Kidney epithelial cell (primary cell): Measurements from ENCODE around the gene TYRP1. TPM values are rescaled to one million over a fixed set of nuclear protein-coding genes. Genes with fewer than 3 reads are reported as not detected.

ENCODE experiments used
- DNase-seq: peaks from one replicate; pipeline ENCODE4 v3.0.0-alpha.2; 2010; ENCODE audit warnings: low read depth
- H3K27me3 ChIP-seq: 2 replicates; pipeline ENCODE4 v1.6.0; 2011; ENCODE audit warnings: low read length; ENCODE audit not compliant: control insufficient read depth, insufficient read depth
- H3K36me3 ChIP-seq: 2 replicates; pipeline ENCODE4 v1.5.1; 2011; ENCODE audit warnings: low read length; ENCODE audit not compliant: control insufficient read depth, insufficient read depth
- H3K4me3 ChIP-seq: 2 replicates; pipeline ENCODE4 v1.5.1; 2011; ENCODE audit warnings: low read depth, mild to moderate bottlenecking, control low read depth, low read length
- CTCF ChIP-seq: IDR thresholded peaks from 2 replicates; pipeline ENCODE4 v1.5.1; 2011; ENCODE audit warnings: mild to moderate bottlenecking, moderate library complexity, low read length, control low read depth, inconsistent platforms; ENCODE audit not compliant: insufficient read depth, poor library complexity, severe bottlenecking
- total RNA-seq: library from RNA; depleted of rRNA; stranded (reverse); fragments of >200 nt; gene quantifications from 2 replicates; pipeline ENCODE4 v1.2.3, GENCODE V29; 2015

Gene TYRP1
- total RNA-seq, 1 donor from 2014 or later, result not detected

- H3K36me3 ChIP-seq, result no peaks in the 10 kb centered on the region
- H3K27me3 ChIP-seq, result no peaks in the 10 kb centered on the region
- no peak overlapping the region for H3K4me3 ChIP-seq
- no peak for TF ChIP-seq CTCF
- no peak for DNase-seq
Measured at GRCh38 chr9:12681620-12682019, 11.6 kb upstream of the TYRP1 start.

- DNase-seq, result no peak
- TF ChIP-seq CTCF, result no peak
- Histone ChIP-seq H3K27me3 (no peaks in the 10 kb centered on the region), H3K36me3 (no peaks in the 10 kb centered on the region), H3K4me3 (no peak overlapping the region)
Measured at GRCh38 chr9:12684974-12685373, 8.2 kb upstream of the TYRP1 start.

DNA sequence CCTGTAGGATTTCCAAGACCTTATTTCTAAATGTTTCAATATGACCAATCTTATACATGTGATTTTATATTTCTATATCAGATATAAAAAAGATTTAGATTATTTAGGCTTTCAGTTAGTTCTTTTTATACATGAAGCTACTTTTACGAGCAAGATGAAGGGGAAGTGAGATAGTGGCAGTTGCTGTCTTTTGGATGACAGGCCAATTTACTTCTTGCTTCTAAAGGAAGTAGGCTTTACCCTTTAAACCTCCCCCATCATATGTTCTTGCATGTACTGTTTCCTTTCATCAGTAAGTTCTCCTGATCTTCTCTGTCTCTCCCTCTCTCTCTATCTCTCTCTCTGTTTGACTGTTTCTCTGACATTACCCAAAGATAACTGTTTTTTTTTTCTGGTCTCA lies 4.0 kb upstream of the TYRP1 start:
- no peaks in the 10 kb centered on the region for H3K27me3 ChIP-seq
- H3K36me3 ChIP-seq, result no peaks in the 10 kb centered on the region
- DNase-seq, result no peak
- H3K4me3 ChIP-seq, result no peak overlapping the region
- TF ChIP-seq CTCF, result no peak

DNA sequence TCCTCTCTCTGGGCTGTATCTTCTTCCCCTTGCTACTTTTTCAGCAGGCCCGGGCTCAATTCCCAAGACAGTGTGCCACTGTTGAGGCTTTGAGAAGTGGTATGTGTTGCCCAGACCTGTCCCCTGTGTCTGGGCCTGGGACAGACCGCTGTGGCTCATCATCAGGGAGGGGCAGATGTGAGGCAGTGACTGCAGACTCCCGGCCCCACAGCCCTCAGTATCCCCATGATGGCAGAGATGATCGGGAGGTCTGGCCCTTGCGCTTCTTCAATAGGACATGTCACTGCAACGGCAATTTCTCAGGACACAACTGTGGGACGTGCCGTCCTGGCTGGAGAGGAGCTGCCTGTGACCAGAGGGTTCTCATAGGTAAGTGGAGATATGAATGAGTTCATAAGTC lies 828 bp downstream of the TYRP1 start:
- Histone ChIP-seq H3K4me3 (no peak overlapping the region), H3K36me3 (no peaks in the 10 kb centered on the region), H3K27me3 (no peaks in the 10 kb centered on the region)
- TF ChIP-seq CTCF, result no peak
- no peak for DNase-seq

GRCh38 chr9:12695474-12695873 lies 2.3 kb downstream of the TYRP1 start:
- DNase-seq, result no peak
- Histone ChIP-seq H3K36me3 (no peaks in the 10 kb centered on the region), H3K27me3 (no peaks in the 10 kb centered on the region), H3K4me3 (no peak overlapping the region)
- no peak for TF ChIP-seq CTCF

DNA sequence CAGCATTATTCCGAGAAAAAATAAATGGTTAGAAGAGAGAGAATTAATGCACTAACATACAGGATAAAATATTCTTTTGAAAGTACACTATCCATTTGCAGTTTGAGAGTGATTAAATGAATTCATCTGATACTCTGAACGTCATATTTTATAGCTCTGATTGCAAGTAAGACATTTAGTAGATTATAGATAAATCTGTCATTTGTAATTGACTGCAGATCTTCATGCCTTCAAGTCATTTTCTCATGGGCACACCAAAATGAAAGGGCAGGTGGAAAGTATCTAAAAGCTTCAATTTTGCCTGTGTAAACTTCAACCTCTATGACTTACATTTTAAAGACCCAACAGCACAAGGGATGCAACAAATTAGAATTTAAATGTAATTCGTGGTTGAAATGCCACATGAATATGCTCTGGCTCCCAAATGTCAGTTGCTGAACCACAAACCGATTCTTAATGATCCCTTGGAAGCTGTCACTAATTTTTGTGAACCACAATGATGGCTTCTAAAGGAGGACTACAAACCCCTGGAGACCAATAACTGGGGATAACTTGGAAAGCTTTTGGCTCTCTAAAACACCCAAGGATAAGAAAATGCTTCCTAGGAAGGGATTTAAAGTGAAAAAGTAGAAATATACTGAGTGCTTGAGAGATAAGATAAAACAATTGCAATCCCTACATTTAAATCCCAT lies 3.9 kb downstream of the TYRP1 start:
- no peak for DNase-seq
- H3K36me3 ChIP-seq, result no peaks in the 10 kb centered on the region
- no peaks in the 10 kb centered on the region for H3K27me3 ChIP-seq
- no peak overlapping the region for H3K4me3 ChIP-seq
- TF ChIP-seq CTCF, result no peak
